ENCODE results near the gene KHDRBS2. TPM values are rescaled to one million over a fixed set of nuclear protein-coding genes. Genes with fewer than 3 reads are reported as not detected.

KHDRBS2 gene
- total and polyA plus RNA-seq, 2 donors (not counting 3 experiments of a cell fraction or from before 2014, with no cell fraction given), result not detected

- no peak for FAIRE-seq
- intact Hi-C loops (cut with micrococcal nuclease) (no loop called here), dilution Hi-C loops (cut with MboI; ENCODE audit: extremely low pct_ligation_motif_present, low sequenced_read_pairs) (no loop called here)
Observed at GRCh38 chr6:61886608-61887259, 399.3 kb downstream of the KHDRBS2 start.

More at GRCh38 chr6:61886608-61887259, 399.3 kb downstream of the KHDRBS2 start:
- CTCF ChIA-PET, result no interaction called here
- no peaks in the 10 kb centered on the region for H3K4me1 ChIP-seq (ENCODE audit: control insufficient read depth, extremely low read depth, insufficient read depth, low read length)
- no peak overlapping the region for H3K9ac ChIP-seq (replicated peaks; ENCODE audit: extremely low read depth, insufficient read depth, low read length)
- no peak overlapping the region for H3K27ac ChIP-seq (ENCODE audit: insufficient read depth, low read depth, low read length)
- H4K20me1 ChIP-seq (replicated peaks; ENCODE audit: control insufficient read depth, extremely low read depth, insufficient read depth, low read length), result no peaks in the 10 kb centered on the region
- no peak overlapping the region for H2AFZ ChIP-seq (ENCODE audit: low read depth, low read length)
- no TSS peak for BruUV-seq (replicated peaks)
- no peak for DNase-seq (ENCODE audit: low read depth, low spot score)
- TF ChIP-seq GATA2 (IDR thresholded peaks at IDR 0.05; ENCODE audit: insufficient read depth, insufficient read length, low read depth, low read length), result no peak
- TF ChIP-seq EZH2 (IDR thresholded peaks at IDR 0.05; ENCODE audit: borderline replicate concordance, low read depth, low read length, severe bottlenecking), result no peak
- TF ChIP-seq POLR2A (IDR thresholded peaks at IDR 0.05; ENCODE audit: low read depth, low read length), result no peak
- TF ChIP-seq, protein P1, sequence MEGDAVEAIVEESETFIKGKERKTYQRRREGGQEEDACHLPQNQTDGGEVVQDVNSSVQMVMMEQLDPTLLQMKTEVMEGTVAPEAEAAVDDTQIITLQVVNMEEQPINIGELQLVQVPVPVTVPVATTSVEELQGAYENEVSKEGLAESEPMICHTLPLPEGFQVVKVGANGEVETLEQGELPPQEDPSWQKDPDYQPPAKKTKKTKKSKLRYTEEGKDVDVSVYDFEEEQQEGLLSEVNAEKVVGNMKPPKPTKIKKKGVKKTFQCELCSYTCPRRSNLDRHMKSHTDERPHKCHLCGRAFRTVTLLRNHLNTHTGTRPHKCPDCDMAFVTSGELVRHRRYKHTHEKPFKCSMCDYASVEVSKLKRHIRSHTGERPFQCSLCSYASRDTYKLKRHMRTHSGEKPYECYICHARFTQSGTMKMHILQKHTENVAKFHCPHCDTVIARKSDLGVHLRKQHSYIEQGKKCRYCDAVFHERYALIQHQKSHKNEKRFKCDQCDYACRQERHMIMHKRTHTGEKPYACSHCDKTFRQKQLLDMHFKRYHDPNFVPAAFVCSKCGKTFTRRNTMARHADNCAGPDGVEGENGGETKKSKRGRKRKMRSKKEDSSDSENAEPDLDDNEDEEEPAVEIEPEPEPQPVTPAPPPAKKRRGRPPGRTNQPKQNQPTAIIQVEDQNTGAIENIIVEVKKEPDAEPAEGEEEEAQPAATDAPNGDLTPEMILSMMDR (IDR thresholded peaks at IDR 0.05; ENCODE audit: extremely low read depth in 1 of 2, insufficient read depth in 1 of 2, low read depth in 1 of 2, low read length in 2 of 2), result no peak
- no peak for TF ChIP-seq MYC (IDR thresholded peaks at IDR 0.05; ENCODE audit: low read depth, low read length)
- no peak overlapping the region for H3K4me2 ChIP-seq (ENCODE audit: insufficient read depth, low read length)
- no peak overlapping the region for H3K4me3 ChIP-seq (replicated peaks in 1 of 3; ENCODE audit: insufficient read depth in 1 of 3, low read depth in 1 of 3, low read length in 3 of 3)
- POLR2A ChIA-PET, result no interaction called here
- H3K9me1 ChIP-seq (replicated peaks; ENCODE audit: control insufficient read depth, extremely low read depth, insufficient read depth, low read length), result no peaks in the 10 kb centered on the region
- H3K36me3 ChIP-seq (ENCODE audit: control insufficient read depth in 2 of 2, extremely low read depth in 1 of 2, insufficient read depth in 2 of 2, low read length in 2 of 2), result no peaks in the 10 kb centered on the region
- H3K9me3 ChIP-seq (replicated peaks; ENCODE audit: control insufficient read depth, insufficient read depth, low read length), result no peaks in the 10 kb centered on the region
- H3K79me2 ChIP-seq (ENCODE audit: control insufficient read depth, insufficient read depth, low read length), result no peaks in the 10 kb centered on the region
- H3K27me3 ChIP-seq (ENCODE audit: control insufficient read depth in 2 of 2, insufficient read depth in 2 of 2, low read length in 2 of 2), result no peaks in the 10 kb centered on the region

Measured in endothelial cell of umbilical vein (primary cell).